SK-N-SH treated with all-trans-retinoic acid at 6 μM for 48 hours (cell line): ENCODE data around the gene TYW5.

Source experiments
- ATAC-seq: fragments of 200-7000 bp; cut with Tn5 transposase; 3 replicates; pipeline ENCODE4 v1.9.1; 2020; ENCODE audit warnings: mild to moderate bottlenecking, moderate library complexity
- ARNTL ChIP-seq: fragments of 450-650 bp; formaldehyde crosslinking; IDR thresholded peaks from 2 replicates; pipeline ENCODE4 v1.5.0; 2020; ENCODE audit warnings: low read depth, mild to moderate bottlenecking, moderate library complexity, borderline replicate concordance
- BACH2 ChIP-seq: fragments of 250-450 bp; sonication (Bioruptor Pico); IDR thresholded peaks from 2 replicates; pipeline ENCODE4 v1.9.0; 2021; ENCODE audit warnings: mild to moderate bottlenecking, borderline replicate concordance
- CREB5 ChIP-seq: fragments of 250-450 bp; sonication (Bioruptor Pico); IDR thresholded peaks from 2 replicates; pipeline ENCODE4 v1.5.1; 2020; ENCODE audit warnings: low read depth, mild to moderate bottlenecking, moderate library complexity
- CSDC2 ChIP-seq: fragments of 250-450 bp; sonication (Bioruptor Pico); IDR thresholded peaks from 2 replicates; pipeline ENCODE4 v1.5.0; 2020; ENCODE audit warnings: mild to moderate bottlenecking, moderate library complexity
- CSRNP3 ChIP-seq: fragments of 250-450 bp; sonication (Bioruptor Pico); IDR thresholded peaks from 2 replicates; pipeline ENCODE4 v1.5.1; 2021; ENCODE audit warnings: mild to moderate bottlenecking, moderate library complexity
- ESRRG ChIP-seq: fragments of 250-450 bp; sonication (Bioruptor Pico); IDR thresholded peaks from 2 replicates; pipeline ENCODE4 v1.6.1; 2021; ENCODE audit warnings: mild to moderate bottlenecking
- ISL1 ChIP-seq: fragments of 250-450 bp; sonication (Bioruptor Pico); IDR thresholded peaks from 2 replicates; pipeline ENCODE4 v2.1.2; 2022; ENCODE audit warnings: mild to moderate bottlenecking, moderate library complexity
- OSR1 ChIP-seq: fragments of 250-450 bp; sonication (Bioruptor Pico); IDR thresholded peaks from 2 replicates; pipeline ENCODE4 v1.8.0; 2022; ENCODE audit warnings: moderate library complexity, mild to moderate bottlenecking, inconsistent platforms
- POU6F1 ChIP-seq: fragments of 250-450 bp; sonication (Bioruptor Pico); IDR thresholded peaks from 2 replicates; pipeline ENCODE4 v1.8.0; 2021; ENCODE audit warnings: low read depth, mild to moderate bottlenecking, moderate library complexity, borderline replicate concordance
- PPARA ChIP-seq: fragments of 250-450 bp; sonication (Bioruptor Pico); IDR thresholded peaks from 2 replicates; pipeline ENCODE4 v1.5.0; 2020; ENCODE audit warnings: mild to moderate bottlenecking, borderline replicate concordance
- RARB ChIP-seq: fragments of 250-450 bp; sonication (Bioruptor Pico); IDR thresholded peaks from 2 replicates; pipeline ENCODE4 v1.8.0; 2021; ENCODE audit warnings: mild to moderate bottlenecking, moderate library complexity
- SNAI2 ChIP-seq: fragments of 250-450 bp; sonication (Bioruptor Pico); IDR thresholded peaks from 2 replicates; pipeline ENCODE4 v1.5.0; 2020; ENCODE audit warnings: mild to moderate bottlenecking, moderate library complexity
- TCF4 ChIP-seq: fragments of 250-450 bp; sonication (Bioruptor Pico); IDR thresholded peaks from 2 replicates; pipeline ENCODE4 v1.8.0; 2021; ENCODE audit warnings: mild to moderate bottlenecking, moderate library complexity, borderline replicate concordance
- TOX ChIP-seq: fragments of 250-450 bp; sonication (Bioruptor Pico); IDR thresholded peaks from 2 replicates; pipeline ENCODE4 v1.8.0; 2021; ENCODE audit warnings: mild to moderate bottlenecking, moderate library complexity, borderline replicate concordance
- TSHZ2 ChIP-seq: fragments of 250-450 bp; sonication (Bioruptor Pico); IDR thresholded peaks from 2 replicates; pipeline ENCODE4 v1.5.0; 2020; ENCODE audit warnings: mild to moderate bottlenecking, moderate library complexity
- ZC3H10 ChIP-seq: fragments of 250-450 bp; sonication (Bioruptor Pico); IDR thresholded peaks from 2 replicates; pipeline ENCODE4 v1.5.1; 2021; ENCODE audit warnings: mild to moderate bottlenecking, moderate library complexity
- ZFP3 ChIP-seq: fragments of 250-450 bp; sonication (Bioruptor Pico); IDR thresholded peaks from 2 replicates; pipeline ENCODE4 v1.5.0; 2020; ENCODE audit warnings: mild to moderate bottlenecking, moderate library complexity
- ZFP30 ChIP-seq: fragments of 450-650 bp; formaldehyde crosslinking; IDR thresholded peaks from 2 replicates; pipeline ENCODE4 v1.5.0; 2022; ENCODE audit warnings: mild to moderate bottlenecking, moderate library complexity
- ZNF565 ChIP-seq: fragments of 450-650 bp; formaldehyde crosslinking; conservative IDR thresholded peaks from 2 replicates; pipeline ENCODE4 v1.5.0; 2020; ENCODE audit warnings: low read depth, mild to moderate bottlenecking, moderate library complexity
- ZNF70 ChIP-seq: fragments of 450-650 bp; formaldehyde crosslinking; IDR thresholded peaks from 2 replicates; pipeline ENCODE4 v1.5.0; 2020; ENCODE audit warnings: mild to moderate bottlenecking, moderate library complexity
- ZNF8 ChIP-seq: fragments of 450-650 bp; formaldehyde crosslinking; IDR thresholded peaks from 2 replicates; pipeline ENCODE4 v1.5.0; 2020; ENCODE audit warnings: mild to moderate bottlenecking, moderate library complexity

TYW5 gene

GRCh38 chr2:199940373-199940772 lies 14.9 kb downstream of the TYW5 start:
- ATAC-seq = peak; percentile 74
- no peak for TF ChIP-seq POU6F1 (CRISPR knock-in tag)
- TF ChIP-seq TOX (CRISPR knock-in tag) = no peak
- no peak for TF ChIP-seq CSDC2 (CRISPR knock-in tag)
- no peak for TF ChIP-seq ZNF8 (CRISPR knock-in tag)
- TF ChIP-seq ZFP30 (CRISPR knock-in tag) = no peak
- TF ChIP-seq ZNF565 = no peak
- no peak for TF ChIP-seq ZC3H10 (CRISPR knock-in tag)
- TF ChIP-seq CSRNP3 = no peak
- no peak for TF ChIP-seq TSHZ2
- TF ChIP-seq ARNTL (CRISPR knock-in tag) = no peak
- TF ChIP-seq ISL1 (CRISPR knock-in tag) = no peak
- no peak for TF ChIP-seq CREB5
- TF ChIP-seq ESRRG = no peak
- TF ChIP-seq RARB (CRISPR knock-in tag) = no peak
- no peak for TF ChIP-seq TCF4 (CRISPR knock-in tag)
- no peak for TF ChIP-seq OSR1 (CRISPR knock-in tag)
- no peak for TF ChIP-seq SNAI2
- no peak for TF ChIP-seq PPARA (CRISPR knock-in tag)
- no peak for TF ChIP-seq ZNF70 (CRISPR knock-in tag)

GRCh38 chr2:199936554-199936953 lies 18.7 kb downstream of the TYW5 start:
- no peak for ATAC-seq
- TF ChIP-seq CSRNP3 = no peak
- TF ChIP-seq SNAI2 = no peak
- TF ChIP-seq, all 23 proteins: peak for 0

GRCh38 chr2:199933466-199933865 lies 21.8 kb downstream of the TYW5 start:
- TF ChIP-seq TCF4 (CRISPR knock-in tag) (no peak), RARB (CRISPR knock-in tag) (no peak), ESRRG (no peak), ZFP3 (no peak), PPARA (CRISPR knock-in tag) (no peak), POU6F1 (CRISPR knock-in tag) (no peak), ISL1 (CRISPR knock-in tag) (no peak), ZC3H10 (CRISPR knock-in tag) (no peak), OSR1 (CRISPR knock-in tag) (no peak), TOX (CRISPR knock-in tag) (no peak), ZFP30 (CRISPR knock-in tag) (no peak), CSRNP3 (no peak), BACH2 (CRISPR knock-in tag) (no peak), SNAI2 (no peak), CSDC2 (CRISPR knock-in tag) (no peak), ZNF8 (CRISPR knock-in tag) (no peak), ZNF565 (no peak)
- no peak for ATAC-seq
